ENCODE measurements around the gene ECHS1.

ECHS1 gene

GRCh38 chr10:133403784-133404183 lies 30.6 kb upstream of the ECHS1 start:
- Mint-ChIP-seq H3K27me3 (no peaks in the 10 kb centered on the region), H3K4me1 (peaks cover 51% of the 10 kb centered on the region), H3K27ac (peak overlapping the region; percentile 21), H3K4me3 (no peak overlapping the region), H3K9me3 (no peaks in the 10 kb centered on the region), H3K36me3 (peaks cover 30% of the 10 kb centered on the region)

- H3K36me3 Mint-ChIP-seq = peaks cover 26% of the 10 kb centered on the region
- H3K27ac Mint-ChIP-seq = no peak overlapping the region
These were observed 30.2 kb upstream of the ECHS1 start for GRCh38 chr10:133403359-133403758.

GRCh38 chr10:133401981-133402725 lies 29.0 kb upstream of the ECHS1 start:
- Mint-ChIP-seq H3K9me3 (no peaks in the 10 kb centered on the region), H3K27ac (no peak overlapping the region), H3K4me1 (peaks cover 49% of the 10 kb centered on the region), H3K27me3 (no peaks in the 10 kb centered on the region), H3K36me3 (peaks cover 20% of the 10 kb centered on the region), H3K4me3 (no peak overlapping the region)

More at GRCh38 chr10:133403359-133403758, 30.2 kb upstream of the ECHS1 start:
- Mint-ChIP-seq H3K27me3 (no peaks in the 10 kb centered on the region), H3K9me3 (no peaks in the 10 kb centered on the region), H3K4me1 (peaks cover 48% of the 10 kb centered on the region), H3K4me3 (no peak overlapping the region)

- no peaks in the 10 kb centered on the region for H3K9me3 Mint-ChIP-seq
- H3K4me1 Mint-ChIP-seq = peaks cover 52% of the 10 kb centered on the region
- H3K4me3 Mint-ChIP-seq = no peak overlapping the region
- H3K36me3 Mint-ChIP-seq = peaks cover 16% of the 10 kb centered on the region
- no peak overlapping the region for H3K27ac Mint-ChIP-seq
- H3K27me3 Mint-ChIP-seq = no peaks in the 10 kb centered on the region
These were observed 28.3 kb upstream of the ECHS1 start for GRCh38 chr10:133401500-133401899.

GRCh38 chr10:133400624-133401424 lies 27.7 kb upstream of the ECHS1 start:
- Mint-ChIP-seq H3K27me3 (no peaks in the 10 kb centered on the region), H3K36me3 (peaks cover 14% of the 10 kb centered on the region), H3K9me3 (no peaks in the 10 kb centered on the region), H3K27ac (no peak overlapping the region), H3K4me1 (peaks cover 52% of the 10 kb centered on the region), H3K4me3 (no peak overlapping the region)

GRCh38 chr10:133399123-133399601 lies 26.0 kb upstream of the ECHS1 start:
- Mint-ChIP-seq H3K27ac (no peak overlapping the region), H3K4me1 (peaks cover 46% of the 10 kb centered on the region), H3K36me3 (peaks cover 6% of the 10 kb centered on the region), H3K27me3 (no peaks in the 10 kb centered on the region), H3K4me3 (no peak overlapping the region), H3K9me3 (no peaks in the 10 kb centered on the region)

GRCh38 chr10:133397938-133398337 lies 24.8 kb upstream of the ECHS1 start:
- no peak overlapping the region for H3K4me3 Mint-ChIP-seq
- peaks cover 1% of the 10 kb centered on the region for H3K36me3 Mint-ChIP-seq
- H3K27me3 Mint-ChIP-seq = no peaks in the 10 kb centered on the region
- no peak overlapping the region for H3K27ac Mint-ChIP-seq
- no peaks in the 10 kb centered on the region for H3K9me3 Mint-ChIP-seq
- peaks cover 46% of the 10 kb centered on the region for H3K4me1 Mint-ChIP-seq

- Mint-ChIP-seq H3K27me3 (no peaks in the 10 kb centered on the region), H3K36me3 (peaks cover 1% of the 10 kb centered on the region), H3K27ac (no peak overlapping the region), H3K4me1 (peaks cover 50% of the 10 kb centered on the region), H3K4me3 (no peak overlapping the region), H3K9me3 (no peaks in the 10 kb centered on the region)
These were observed 23.0 kb upstream of the ECHS1 start for GRCh38 chr10:133396035-133396624.

- H3K27ac Mint-ChIP-seq = peak overlapping the region; percentile 98
- H3K9me3 Mint-ChIP-seq = no peaks in the 10 kb centered on the region
- no peaks in the 10 kb centered on the region for H3K27me3 Mint-ChIP-seq
- peaks cover 56% of the 10 kb centered on the region for H3K4me1 Mint-ChIP-seq
- H3K4me3 Mint-ChIP-seq = peak overlapping the region; percentile 98
- peaks cover 1% of the 10 kb centered on the region for H3K36me3 Mint-ChIP-seq
These were observed 21.7 kb upstream of the ECHS1 start for GRCh38 chr10:133394801-133395221.

- Mint-ChIP-seq H3K27me3 (no peaks in the 10 kb centered on the region), H3K4me1 (peaks cover 58% of the 10 kb centered on the region), H3K36me3 (peaks cover 1% of the 10 kb centered on the region)
These were observed 21.0 kb upstream of the ECHS1 start, which contains the start of gene MTG1 for GRCh38 chr10:133394064-133394663. Gene MTG1 (plus strand): TSS chr10:133394157. CDS start chr10:133394221, 64 bp downstream.

GRCh38 chr10:133393401-133394063 lies 20.4 kb upstream of the ECHS1 start:
- Mint-ChIP-seq H3K9me3 (no peaks in the 10 kb centered on the region), H3K36me3 (peaks cover 1% of the 10 kb centered on the region), H3K4me1 (peaks cover 63% of the 10 kb centered on the region), H3K27me3 (no peaks in the 10 kb centered on the region), H3K27ac (peak overlapping the region; percentile 76), H3K4me3 (peak overlapping the region; percentile 98)

More at GRCh38 chr10:133394064-133394663, 21.0 kb upstream of the ECHS1 start, which contains the start of gene MTG1:
- Mint-ChIP-seq H3K4me3 (peak within 1 kb of the TSS; percentile 98), H3K9me3 (no peaks in the 10 kb centered on the region), H3K27ac (peak within 1 kb of the TSS; percentile 98)

- no peaks in the 10 kb centered on the region for H3K36me3 Mint-ChIP-seq
- H3K4me3 Mint-ChIP-seq = no peak overlapping the region
- peaks cover 54% of the 10 kb centered on the region for H3K4me1 Mint-ChIP-seq
- H3K27ac Mint-ChIP-seq = no peak overlapping the region
- no peaks in the 10 kb centered on the region for H3K9me3 Mint-ChIP-seq
- H3K27me3 Mint-ChIP-seq = no peaks in the 10 kb centered on the region
These were observed 18.8 kb upstream of the ECHS1 start for GRCh38 chr10:133391761-133392518.

- Mint-ChIP-seq H3K9me3 (no peaks in the 10 kb centered on the region), H3K27ac (no peak overlapping the region), H3K27me3 (no peaks in the 10 kb centered on the region), H3K36me3 (no peaks in the 10 kb centered on the region), H3K4me3 (peak overlapping the region; percentile 32), H3K4me1 (peaks cover 48% of the 10 kb centered on the region)
These were observed 18.1 kb upstream of the ECHS1 start for GRCh38 chr10:133391249-133391635.

GRCh38 chr10:133390597-133391248 lies 17.6 kb upstream of the ECHS1 start:
- Mint-ChIP-seq H3K4me1 (peaks cover 44% of the 10 kb centered on the region), H3K36me3 (no peaks in the 10 kb centered on the region), H3K27ac (peak overlapping the region; percentile 89), H3K4me3 (peak overlapping the region; percentile 70), H3K27me3 (no peaks in the 10 kb centered on the region), H3K9me3 (no peaks in the 10 kb centered on the region)
